CD4-positive, CD25-positive, alpha-beta regulatory T cell (primary cell): ENCODE measurements around the gene TMEM151B. TPM values are rescaled to one million over a fixed set of nuclear protein-coding genes. Genes with fewer than 3 reads are reported as not detected.

Experiments
- ATAC-seq, 2 donors: fragments of 150-1000 bp; cut with Tn5 transposase; one replicate each; pipeline ENCODE4 v1.10.0; 2021; ENCODE audit warnings: low read depth in 2 of 2, moderate number of reproducible peaks in 2 of 2, moderate library complexity in 1 of 2
- DNase-seq, 3 donors: peaks; one replicate each; pipeline versions ENCODE4 v3.0.0 to v3.0.0-alpha.2; 2012 to 2022; ENCODE audit warnings: mixed read lengths in 1 of 3
- H3K27ac ChIP-seq: one replicate; pipeline ENCODE4 v1.7.0; 2013; ENCODE audit warnings: mild to moderate bottlenecking, low read length; ENCODE audit not compliant: insufficient read depth, poor library complexity, severe bottlenecking
- H3K27me3 ChIP-seq: one replicate; pipeline ENCODE4 v1.7.0; 2013; ENCODE audit warnings: low read length; ENCODE audit not compliant: control insufficient read depth, insufficient read depth
- H3K36me3 ChIP-seq: one replicate; pipeline ENCODE4 v1.7.0; 2013; ENCODE audit warnings: mild to moderate bottlenecking, low read length, moderate library complexity; ENCODE audit not compliant: control insufficient read depth, insufficient read depth
- H3K4me1 ChIP-seq: 2 replicates; pipeline ENCODE4 v1.7.0; 2013; ENCODE audit warnings: mild to moderate bottlenecking, low read length; ENCODE audit not compliant: insufficient read depth, control insufficient read depth, poor library complexity, severe bottlenecking
- H3K4me3 ChIP-seq: one replicate; pipeline ENCODE4 v1.7.0; 2013; ENCODE audit warnings: low read depth, mild to moderate bottlenecking, low read length, moderate library complexity
- H3K9me3 ChIP-seq, 2 experiments: 1 replicate in 1 of 2; 2 replicates in 1 of 2; pipeline ENCODE4 v1.7.0; 2013; ENCODE audit warnings: low read length in 2 of 2, mild to moderate bottlenecking in 1 of 2, moderate library complexity in 1 of 2; ENCODE audit not compliant: control insufficient read depth in 2 of 2
- H3K27ac Mint-ChIP-seq, 3 donors: one replicate each; pipeline ENCODE4 v1.8.0; 2020 to 2022; ENCODE audit warnings: mild to moderate bottlenecking in 3 of 3, mixed read lengths in 3 of 3, moderate library complexity in 2 of 3
- H3K27me3 Mint-ChIP-seq: one replicate; pipeline ENCODE4 v1.8.0; 2022; ENCODE audit warnings: mild to moderate bottlenecking, mixed read lengths
- H3K36me3 Mint-ChIP-seq: one replicate; pipeline ENCODE4 v1.8.0; 2020; ENCODE audit warnings: mixed read lengths
- H3K4me1 Mint-ChIP-seq, 4 donors: one replicate each; pipeline ENCODE4 v1.8.0; 2020 to 2022; ENCODE audit warnings: mixed read lengths in 4 of 4, mild to moderate bottlenecking in 1 of 4
- H3K4me3 Mint-ChIP-seq, 4 donors: one replicate each; pipeline ENCODE4 v1.8.0; 2020 to 2022; ENCODE audit warnings: mild to moderate bottlenecking in 4 of 4, mixed read lengths in 4 of 4, moderate library complexity in 3 of 4
- H3K9me3 Mint-ChIP-seq, 7 donors: one replicate each; pipeline ENCODE4 v1.8.0; 2020 to 2022; ENCODE audit warnings: mixed read lengths in 7 of 7, mild to moderate bottlenecking in 3 of 7, moderate library complexity in 2 of 7
- polyA plus RNA-seq, 4 donors: library from polyadenylated mRNA; unstranded; fragments of 300-500 nt; fragmentation: Illumina TruSeq; gene quantifications; one replicate each; pipeline ENCODE4 v1.2.3, GENCODE V29; 2021
- total RNA-seq: library from RNA; stranded (reverse); gene quantifications from one replicate; pipeline ENCODE4 v1.2.3, GENCODE V29; 2022

The TMEM151B gene
- total and polyA plus RNA-seq, 5 donors from 2014 or later, result not detected

DNA sequence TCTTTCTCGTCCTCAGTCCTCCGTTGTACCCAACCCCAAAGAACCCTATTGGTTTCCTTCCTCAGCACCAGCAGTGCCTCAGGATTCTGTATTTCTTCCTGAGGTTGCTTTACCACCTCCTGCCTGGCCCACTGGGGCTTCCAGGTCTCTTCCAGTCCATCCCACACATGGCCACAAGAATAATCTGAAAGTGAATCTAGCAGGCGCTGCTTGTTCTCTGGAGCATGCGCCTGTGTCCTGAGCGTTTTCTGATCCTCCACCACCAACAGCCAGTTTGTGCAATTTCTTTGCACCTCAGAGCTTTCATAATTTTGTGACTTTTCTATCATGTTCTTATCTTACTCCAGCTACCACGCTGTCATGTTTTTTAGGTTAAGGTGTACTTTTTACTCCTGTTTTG, 35.0 kb upstream of the TMEM151B start:
- H3K9me3 Mint-ChIP-seq, result no peaks in the 10 kb centered on the region
- no peak for ATAC-seq
- H3K4me3 Mint-ChIP-seq, result peak overlapping the region in 2 of 4 donors; percentile 30 to 59
- DNase-seq, result no peak
- Histone ChIP-seq H3K4me3 (no peak overlapping the region), H3K27ac (no peak overlapping the region), H3K9me3 (no peaks in the 10 kb centered on the region), H3K36me3 (no peaks in the 10 kb centered on the region), H3K4me1 (peaks cover 14% of the 10 kb centered on the region), H3K27me3 (no peaks in the 10 kb centered on the region)
- peaks cover 0 to 10% (median 7%) of the 10 kb centered on the region in 4 donors for H3K4me1 Mint-ChIP-seq
- no peaks in the 10 kb centered on the region for H3K27me3 Mint-ChIP-seq
- peak overlapping the region in 2 of 3 donors; percentile 25 to 61 for H3K27ac Mint-ChIP-seq
- no peaks in the 10 kb centered on the region for H3K36me3 Mint-ChIP-seq

DNA sequence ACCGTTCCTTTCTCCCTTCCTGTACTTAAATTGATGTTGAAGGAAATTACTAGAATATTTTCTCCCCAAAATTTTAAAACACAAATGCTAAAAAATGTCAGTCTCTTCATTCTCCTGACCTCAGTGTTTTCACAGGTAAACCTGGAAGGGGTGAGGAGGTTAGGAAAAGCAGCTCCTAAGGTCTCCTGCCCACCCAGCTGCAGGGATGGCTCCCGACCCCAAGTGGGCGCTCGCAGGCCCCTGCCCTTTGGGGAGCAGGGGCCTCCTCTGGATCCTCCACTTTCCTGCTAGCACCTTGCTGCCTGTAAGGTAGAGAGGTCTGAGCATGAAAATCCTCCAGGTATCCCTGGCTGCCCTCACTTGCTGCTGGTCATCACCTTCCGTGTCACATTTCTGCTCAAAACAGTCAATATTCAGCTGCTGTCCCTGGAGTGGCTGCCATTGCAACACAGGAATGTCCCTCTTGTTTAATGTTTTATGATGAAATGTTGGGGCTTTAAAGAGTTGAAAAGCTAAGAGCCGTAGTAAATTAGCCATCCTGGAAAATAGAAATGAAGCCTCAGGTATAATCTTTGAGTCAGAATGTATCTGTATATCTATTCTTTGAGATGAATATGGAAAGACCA, 34.2 kb upstream of the TMEM151B start:
- Mint-ChIP-seq H3K36me3 (no peaks in the 10 kb centered on the region), H3K27ac (no peak overlapping the region), H3K27me3 (no peaks in the 10 kb centered on the region), H3K4me1 (peaks cover 0 to 10% (median 7%) of the 10 kb centered on the region in 4 donors), H3K4me3 (peak overlapping the region in 2 of 4 donors; percentile 80 to 95), H3K9me3 (no peaks in the 10 kb centered on the region)
- no peaks in the 10 kb centered on the region for H3K27me3 ChIP-seq
- ATAC-seq (no peak), DNase-seq (no peak)
- peaks cover 14% of the 10 kb centered on the region for H3K4me1 ChIP-seq
- no peak overlapping the region for H3K4me3 ChIP-seq
- no peaks in the 10 kb centered on the region for H3K9me3 ChIP-seq
- H3K27ac ChIP-seq, result no peak overlapping the region
- no peaks in the 10 kb centered on the region for H3K36me3 ChIP-seq

GRCh38 chr6:44237021-44237812, 33.0 kb upstream of the TMEM151B start:
- no peaks in the 10 kb centered on the region for H3K36me3 ChIP-seq
- Mint-ChIP-seq H3K27me3 (no peaks in the 10 kb centered on the region), H3K27ac (peak overlapping the region; percentile 91 to 95 (median 95)), H3K36me3 (no peaks in the 10 kb centered on the region), H3K4me3 (peak overlapping the region; percentile 87 to 95 (median 90)), H3K9me3 (no peaks in the 10 kb centered on the region), H3K4me1 (peaks cover 0 to 10% (median 7%) of the 10 kb centered on the region in 4 donors)
- H3K27me3 ChIP-seq, result no peaks in the 10 kb centered on the region
- peak in 2 of 3 donors; percentile 58 to 71 for DNase-seq
- H3K27ac ChIP-seq, result peak overlapping the region; percentile 87
- peak overlapping the region; percentile 74 for H3K4me3 ChIP-seq
- H3K4me1 ChIP-seq, result peaks cover 14% of the 10 kb centered on the region
- peak; percentile 64 to 66 for ATAC-seq
- no peaks in the 10 kb centered on the region for H3K9me3 ChIP-seq

GRCh38 chr6:44237813-44238433, 32.3 kb upstream of the TMEM151B start:
- no peaks in the 10 kb centered on the region for H3K9me3 Mint-ChIP-seq
- Histone ChIP-seq H3K27ac (peak overlapping the region; percentile 87), H3K9me3 (no peaks in the 10 kb centered on the region), H3K36me3 (no peaks in the 10 kb centered on the region), H3K4me1 (peaks cover 14% of the 10 kb centered on the region), H3K27me3 (no peaks in the 10 kb centered on the region), H3K4me3 (peak overlapping the region; percentile 74)
- peak; percentile 91 to 92 for ATAC-seq
- peak overlapping the region; percentile 87 to 95 (median 90) for H3K4me3 Mint-ChIP-seq
- H3K27me3 Mint-ChIP-seq, result no peaks in the 10 kb centered on the region
- peak; percentile 70 to 82 (median 82) for DNase-seq
- peaks cover 0 to 10% (median 7%) of the 10 kb centered on the region in 4 donors for H3K4me1 Mint-ChIP-seq
- no peaks in the 10 kb centered on the region for H3K36me3 Mint-ChIP-seq
- peak overlapping the region; percentile 91 to 95 (median 95) for H3K27ac Mint-ChIP-seq

DNA sequence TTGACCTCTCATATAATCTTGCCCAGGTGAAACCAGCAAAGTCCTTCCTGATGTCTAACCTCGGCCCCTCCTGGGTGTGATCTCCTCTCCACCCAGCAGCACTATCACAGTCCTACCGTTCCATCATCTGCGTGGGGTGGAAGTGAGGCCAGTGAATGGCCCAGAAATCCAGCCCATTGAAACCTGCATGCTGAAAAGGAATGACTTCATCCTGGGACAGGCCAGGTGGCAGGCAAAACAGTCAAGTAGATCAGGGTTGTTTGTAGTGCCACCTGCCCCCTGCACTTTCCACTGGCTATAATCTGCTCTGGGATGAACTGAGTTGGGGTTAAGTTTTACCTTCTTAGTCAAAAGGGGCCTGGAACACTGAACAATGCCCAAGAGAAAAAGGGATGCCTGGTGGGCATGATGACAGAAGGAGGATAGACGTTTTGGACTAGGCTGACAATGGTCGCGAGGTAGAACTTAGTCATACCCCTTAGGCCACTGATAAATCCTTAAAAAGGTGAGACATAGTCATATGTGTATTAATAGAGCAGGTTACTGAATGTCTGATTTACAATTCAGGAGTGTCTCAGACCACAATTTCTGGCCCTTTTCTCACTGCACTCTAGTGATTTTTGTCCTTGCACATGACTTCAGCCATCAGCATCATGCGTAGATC, 31.4 kb upstream of the TMEM151B start:
- Histone ChIP-seq H3K4me1 (peaks cover 14% of the 10 kb centered on the region), H3K36me3 (no peaks in the 10 kb centered on the region), H3K27me3 (no peaks in the 10 kb centered on the region), H3K27ac (no peak overlapping the region), H3K9me3 (no peaks in the 10 kb centered on the region), H3K4me3 (no peak overlapping the region)
- DNase-seq (no peak), ATAC-seq (no peak)
- Mint-ChIP-seq H3K36me3 (no peaks in the 10 kb centered on the region), H3K4me1 (peaks cover 0 to 10% (median 7%) of the 10 kb centered on the region in 4 donors), H3K9me3 (no peaks in the 10 kb centered on the region), H3K27me3 (no peaks in the 10 kb centered on the region), H3K27ac (peak overlapping the region in 2 of 3 donors; percentile 91 to 95), H3K4me3 (peak overlapping the region; percentile 87 to 95 (median 90))

- peaks cover 8% of the 10 kb centered on the region for H3K27me3 Mint-ChIP-seq
- H3K9me3 ChIP-seq, result no peaks in the 10 kb centered on the region
- no peaks in the 10 kb centered on the region for H3K36me3 ChIP-seq
- H3K4me3 ChIP-seq, result no peak overlapping the region
- H3K4me3 Mint-ChIP-seq, result peak overlapping the region in 3 of 4 donors; percentile 22 to 78 (median 58)
- H3K27me3 ChIP-seq, result no peaks in the 10 kb centered on the region
- H3K36me3 Mint-ChIP-seq, result peaks cover 5% of the 10 kb centered on the region
- peaks cover 16% of the 10 kb centered on the region for H3K4me1 ChIP-seq
- no peaks in the 10 kb centered on the region for H3K9me3 Mint-ChIP-seq
- no peak for ATAC-seq
- H3K4me1 Mint-ChIP-seq, result peaks cover under 1 to 22% (median 15%) of the 10 kb centered on the region in 4 donors
- H3K27ac ChIP-seq, result no peak overlapping the region
- no peak overlapping the region for H3K27ac Mint-ChIP-seq
- DNase-seq, result no peak
Observed at GRCh38 chr6:44243345-44243744, 26.9 kb upstream of the TMEM151B start.

GRCh38 chr6:44245391-44245911, 24.8 kb upstream of the TMEM151B start:
- Mint-ChIP-seq H3K36me3 (peaks cover 22% of the 10 kb centered on the region), H3K4me3 (peak overlapping the region; percentile 95 to 98 (median 98)), H3K27ac (peak overlapping the region; percentile 84 to 98 (median 91)), H3K9me3 (no peaks in the 10 kb centered on the region), H3K27me3 (peaks cover 8% of the 10 kb centered on the region), H3K4me1 (peaks cover 12 to 42% (median 32%) of the 10 kb centered on the region in 4 donors)
- no peak for DNase-seq
- Histone ChIP-seq H3K27ac (no peak overlapping the region), H3K4me3 (no peak overlapping the region), H3K9me3 (no peaks in the 10 kb centered on the region), H3K4me1 (peaks cover 28% of the 10 kb centered on the region), H3K27me3 (no peaks in the 10 kb centered on the region), H3K36me3 (peaks cover 21% of the 10 kb centered on the region)
- ATAC-seq, result no peak
